Ishikawa (cell line): ENCODE data around the gene FGFBP2.
A peak's percentile ranks its signal among the peaks of the same experiment; 100 is the strongest.

Experiments used
- CEBPB ChIP-seq: IDR thresholded peaks from 2 replicates; pipeline ENCODE4 v1.6.1; 2012
- CREB1 ChIP-seq: IDR thresholded peaks from 2 replicates; pipeline ENCODE4 v1.6.1; 2012; ENCODE audit warnings: low read depth
- EGR1 ChIP-seq: IDR thresholded peaks from 2 replicates; pipeline ENCODE4 v1.6.1; 2012
- EP300 ChIP-seq: IDR thresholded peaks from 2 replicates; pipeline ENCODE4 v1.6.1; 2012; ENCODE audit warnings: borderline replicate concordance
- FOXM1 ChIP-seq: IDR thresholded peaks from 2 replicates; pipeline ENCODE4 v1.6.1; 2012; ENCODE audit warnings: low read depth, borderline replicate concordance
- NFIC ChIP-seq: IDR thresholded peaks from 2 replicates; pipeline ENCODE4 v1.6.1; 2012
- RAD21 ChIP-seq: IDR thresholded peaks from 2 replicates; pipeline ENCODE4 v1.6.1; 2012; ENCODE audit warnings: low read depth
- TAF1 ChIP-seq: IDR thresholded peaks from 2 replicates; pipeline ENCODE4 v1.6.1; 2012; ENCODE audit warnings: low read depth, mild to moderate bottlenecking
- TCF12 ChIP-seq: IDR thresholded peaks from 2 replicates; pipeline ENCODE4 v1.6.1; 2012; ENCODE audit warnings: low read depth
- TEAD4 ChIP-seq: IDR thresholded peaks from 2 replicates; pipeline ENCODE4 v1.6.1; 2012
- YY1 ChIP-seq: IDR thresholded peaks from 2 replicates; pipeline ENCODE4 v1.6.1; 2012; ENCODE audit warnings: low read depth
- ZBTB7A ChIP-seq: IDR thresholded peaks from 2 replicates; pipeline ENCODE4 v1.6.1; 2012; ENCODE audit warnings: low read depth
- TF ChIP-seq, protein P1 (sequence below): IDR thresholded peaks from 2 replicates; pipeline ENCODE4 v1.6.1; 2012
- TF ChIP-seq, protein P2 (sequence below): IDR thresholded peaks from 2 replicates; pipeline ENCODE4 v1.6.1; 2012
- TF ChIP-seq, protein P3 (sequence below): IDR thresholded peaks from 2 replicates; pipeline ENCODE4 v1.6.1; 2012; ENCODE audit warnings: low read depth, mild to moderate bottlenecking

FGFBP2 gene

DNA sequence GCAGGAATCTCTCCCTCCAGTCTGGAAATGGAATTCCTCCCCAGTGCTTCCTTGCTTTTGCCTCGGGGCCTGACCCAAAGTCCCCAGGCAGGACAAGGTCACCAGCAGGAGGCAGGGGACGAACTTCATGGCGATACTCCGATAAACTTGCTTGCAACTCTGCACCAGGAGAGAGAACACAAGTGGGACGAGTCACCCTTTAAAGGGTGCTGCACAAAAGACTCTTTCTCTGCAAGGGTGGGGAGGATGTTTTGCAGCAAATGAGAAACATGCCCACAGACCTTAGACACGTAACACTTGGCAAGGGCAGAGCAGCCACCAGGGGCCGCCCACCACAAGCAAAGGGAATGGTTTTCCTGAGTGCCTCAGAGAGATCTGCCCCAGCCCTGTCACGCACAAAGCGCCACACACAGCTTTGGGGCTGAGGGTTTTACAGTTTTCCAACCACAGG, at the start of gene FGFBP2:
FGFBP2 (minus strand) TSS at position 175 of the 451 bp plus-strand sequence; CDS start at position 129, 46 bp downstream.
- TF ChIP-seq RAD21 (peak; percentile 76), CREB1 (no peak)

- TF ChIP-seq NFIC, result no peak
- no peak for TF ChIP-seq TCF12
- TF ChIP-seq EGR1, result no peak
- TF ChIP-seq CREB1, result no peak
- no peak for TF ChIP-seq ZBTB7A
- no peak for TF ChIP-seq TAF1
- TF ChIP-seq, protein P1, sequence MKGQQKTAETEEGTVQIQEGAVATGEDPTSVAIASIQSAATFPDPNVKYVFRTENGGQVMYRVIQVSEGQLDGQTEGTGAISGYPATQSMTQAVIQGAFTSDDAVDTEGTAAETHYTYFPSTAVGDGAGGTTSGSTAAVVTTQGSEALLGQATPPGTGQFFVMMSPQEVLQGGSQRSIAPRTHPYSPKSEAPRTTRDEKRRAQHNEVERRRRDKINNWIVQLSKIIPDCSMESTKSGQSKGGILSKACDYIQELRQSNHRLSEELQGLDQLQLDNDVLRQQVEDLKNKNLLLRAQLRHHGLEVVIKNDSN, result no peak
- no peak for TF ChIP-seq RAD21
- no peak for TF ChIP-seq YY1
- no peak for TF ChIP-seq TEAD4
- no peak for TF ChIP-seq FOXM1
Measured at GRCh38 chr4:16011173-16011572, 48.2 kb upstream of the FGFBP2 start.

DNA sequence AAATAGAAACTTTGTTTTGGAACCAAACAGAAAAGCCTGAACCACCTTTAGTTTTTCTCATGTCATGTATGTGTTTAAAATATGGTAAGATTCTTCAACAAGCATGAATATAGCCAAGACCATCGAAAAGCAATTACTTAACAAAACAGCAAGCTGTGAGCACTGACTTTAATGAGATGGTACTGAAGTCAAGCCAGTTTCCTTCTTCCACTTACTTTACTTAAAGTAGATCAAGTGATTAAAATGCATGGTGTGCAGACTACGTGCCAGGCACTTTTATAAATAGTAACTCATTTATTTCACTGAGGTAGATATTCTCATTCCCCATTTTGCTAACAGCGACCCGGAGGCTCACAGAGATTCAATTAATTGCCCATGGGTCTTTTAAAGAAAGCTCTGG, 46.2 kb upstream of the FGFBP2 start:
- TF ChIP-seq EGR1 (no peak), CEBPB (no peak), FOXM1 (no peak), TCF12 (no peak), ZBTB7A (no peak), TAF1 (no peak), EP300 (no peak), RAD21 (no peak), TEAD4 (no peak), YY1 (no peak), NFIC (no peak)
- TF ChIP-seq, protein P1, result no peak
- TF ChIP-seq, protein P2, sequence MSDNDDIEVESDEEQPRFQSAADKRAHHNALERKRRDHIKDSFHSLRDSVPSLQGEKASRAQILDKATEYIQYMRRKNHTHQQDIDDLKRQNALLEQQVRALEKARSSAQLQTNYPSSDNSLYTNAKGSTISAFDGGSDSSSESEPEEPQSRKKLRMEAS, result no peak
- TF ChIP-seq, protein P3, sequence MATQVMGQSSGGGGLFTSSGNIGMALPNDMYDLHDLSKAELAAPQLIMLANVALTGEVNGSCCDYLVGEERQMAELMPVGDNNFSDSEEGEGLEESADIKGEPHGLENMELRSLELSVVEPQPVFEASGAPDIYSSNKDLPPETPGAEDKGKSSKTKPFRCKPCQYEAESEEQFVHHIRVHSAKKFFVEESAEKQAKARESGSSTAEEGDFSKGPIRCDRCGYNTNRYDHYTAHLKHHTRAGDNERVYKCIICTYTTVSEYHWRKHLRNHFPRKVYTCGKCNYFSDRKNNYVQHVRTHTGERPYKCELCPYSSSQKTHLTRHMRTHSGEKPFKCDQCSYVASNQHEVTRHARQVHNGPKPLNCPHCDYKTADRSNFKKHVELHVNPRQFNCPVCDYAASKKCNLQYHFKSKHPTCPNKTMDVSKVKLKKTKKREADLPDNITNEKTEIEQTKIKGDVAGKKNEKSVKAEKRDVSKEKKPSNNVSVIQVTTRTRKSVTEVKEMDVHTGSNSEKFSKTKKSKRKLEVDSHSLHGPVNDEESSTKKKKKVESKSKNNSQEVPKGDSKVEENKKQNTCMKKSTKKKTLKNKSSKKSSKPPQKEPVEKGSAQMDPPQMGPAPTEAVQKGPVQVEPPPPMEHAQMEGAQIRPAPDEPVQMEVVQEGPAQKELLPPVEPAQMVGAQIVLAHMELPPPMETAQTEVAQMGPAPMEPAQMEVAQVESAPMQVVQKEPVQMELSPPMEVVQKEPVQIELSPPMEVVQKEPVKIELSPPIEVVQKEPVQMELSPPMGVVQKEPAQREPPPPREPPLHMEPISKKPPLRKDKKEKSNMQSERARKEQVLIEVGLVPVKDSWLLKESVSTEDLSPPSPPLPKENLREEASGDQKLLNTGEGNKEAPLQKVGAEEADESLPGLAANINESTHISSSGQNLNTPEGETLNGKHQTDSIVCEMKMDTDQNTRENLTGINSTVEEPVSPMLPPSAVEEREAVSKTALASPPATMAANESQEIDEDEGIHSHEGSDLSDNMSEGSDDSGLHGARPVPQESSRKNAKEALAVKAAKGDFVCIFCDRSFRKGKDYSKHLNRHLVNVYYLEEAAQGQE, result no peak

GRCh38 chr4:16007471-16008095, 44.6 kb upstream of the FGFBP2 start:
- no peak for TF ChIP-seq NFIC
- no peak for TF ChIP-seq FOXM1
- no peak for TF ChIP-seq EP300
- no peak for TF ChIP-seq CREB1
- TF ChIP-seq, protein P3, result no peak
- TF ChIP-seq RAD21, result no peak
- no peak for TF ChIP-seq TCF12
- no peak for TF ChIP-seq CEBPB
- TF ChIP-seq, protein P1, result no peak
- no peak for TF ChIP-seq YY1
- no peak for TF ChIP-seq ZBTB7A
- TF ChIP-seq, protein P2, result no peak
- TF ChIP-seq EGR1, result no peak
- no peak for TF ChIP-seq TEAD4
- no peak for TF ChIP-seq TAF1

DNA sequence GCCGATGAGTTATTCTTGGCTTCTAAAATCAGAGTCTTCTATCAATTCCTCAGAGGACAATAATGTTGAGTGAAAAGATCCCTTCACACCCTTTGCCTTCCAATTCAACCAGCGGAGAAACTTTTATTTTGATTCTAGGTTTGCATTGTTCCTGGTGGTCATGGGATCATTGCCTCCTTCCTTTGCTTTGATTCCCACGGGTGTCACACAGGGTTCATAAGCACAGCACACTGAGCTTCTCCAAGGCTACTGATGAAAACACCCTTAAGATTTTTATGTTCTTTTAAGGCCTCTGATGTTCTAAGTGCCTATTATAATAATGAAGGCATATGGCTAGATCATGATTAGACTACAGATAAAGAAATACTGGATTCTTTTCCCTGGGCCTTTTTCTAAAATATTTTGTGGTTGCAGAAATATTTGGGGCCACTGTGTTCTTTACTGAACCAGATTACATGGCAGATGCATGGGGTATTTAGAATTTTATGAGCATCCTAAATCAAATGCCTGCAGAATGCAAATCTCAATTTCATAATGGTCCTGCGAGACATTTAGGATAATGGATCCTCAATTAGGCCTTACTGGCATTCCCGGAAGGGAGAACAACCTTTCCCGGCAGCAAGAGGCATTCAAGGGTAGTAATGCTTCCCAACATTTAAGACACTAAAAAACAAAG, 43.9 kb upstream of the FGFBP2 start:
- TF ChIP-seq ZBTB7A (no peak), NFIC (no peak)
